SK-N-SH (cell line): Measurements from ENCODE around the gene TOMT. TPM values are rescaled to one million over a fixed set of nuclear protein-coding genes. Genes with fewer than 3 reads are reported as not detected.

Experiments used
- CTCF ChIA-PET: fragments of 300-600, 350-600 bp; formaldehyde crosslinking; extraction: SDS; loops from one replicate; lab custom pipeline; 2021; lab: Yijun Ruan, JAX
- POLR2A ChIA-PET: fragments of 350-600 bp; sonication (Branson Sonifier 250); formaldehyde crosslinking; extraction: SDS; loops from one replicate; lab custom pipeline; 2020; ENCODE audit warnings: antibody characterized with exemption, inconsistent platforms; lab: Yijun Ruan, JAX
- DNase-seq: peaks from one replicate; pipeline ENCODE4 v3.0.0; 2012
- H2AFZ ChIP-seq: fragments of 200-600 bp; sonication (generic); 2 replicates; pipeline ENCODE4 v1.8.1; 2016; ENCODE audit warnings: antibody characterized with exemption, mild to moderate bottlenecking, low read depth
- H3F3A ChIP-seq: fragments of 200-600 bp; sonication (generic); replicated peaks from 2 replicates; pipeline ENCODE3; 2016; ENCODE audit warnings: antibody characterized with exemption, mild to moderate bottlenecking; ENCODE audit not compliant: insufficient read depth
- H3K27ac ChIP-seq, 2 experiments: fragments of 200-500 bp in 1 of 2; fragments of 200-600 bp in 1 of 2; sonication (Bioruptor generic) in 1 of 2; sonication (generic), shearing (Covaris generic) in 1 of 2; 2 replicates each; pipeline versions ENCODE4 v1.5.1 to v1.6.1; 2014 to 2016; ENCODE audit warnings: low read depth in 2 of 2, inconsistent platforms in 1 of 2, low read length in 1 of 2, mild to moderate bottlenecking in 1 of 2, mixed read lengths in 1 of 2
- H3K27me3 ChIP-seq: fragments of 200-600 bp; sonication (generic), shearing (Covaris generic); 2 replicates; pipeline ENCODE4 v1.6.1; 2016; ENCODE audit warnings: mixed run types; ENCODE audit not compliant: insufficient read depth
- H3K36me3 ChIP-seq, 2 experiments: fragments of 200-500 bp in 1 of 2; fragments of 200-600 bp in 1 of 2; sonication (Bioruptor generic) in 1 of 2; sonication (generic) in 1 of 2; replicated peaks in 1 of 2; 2 replicates each; pipeline versions ENCODE3 to v1.5.1; 2014 to 2016; ENCODE audit warnings: low read length in 1 of 2, mild to moderate bottlenecking in 1 of 2; ENCODE audit not compliant: insufficient read depth in 2 of 2, control insufficient read depth in 1 of 2
- H3K4me1 ChIP-seq, 2 experiments: fragments of 200-500 bp in 1 of 2; fragments of 200-600 bp in 1 of 2; sonication (Bioruptor generic) in 1 of 2; sonication (generic), shearing (Covaris generic) in 1 of 2; 2 replicates each; pipeline versions ENCODE4 v1.5.1 to v1.6.1; 2014 to 2016; ENCODE audit warnings: low read depth in 1 of 2, low read length in 1 of 2, mixed run types in 1 of 2; ENCODE audit not compliant: insufficient read depth in 2 of 2, control insufficient read depth in 1 of 2
- H3K4me2 ChIP-seq: fragments of 200-600 bp; sonication (generic), shearing (Covaris generic); 2 replicates; pipeline ENCODE4 v1.6.1; 2017; ENCODE audit warnings: mixed run types
- H3K4me3 ChIP-seq, 2 experiments: fragments of 200-500 bp in 1 of 2; fragments of 200-600 bp in 1 of 2; sonication (Bioruptor generic) in 1 of 2; sonication (generic), shearing (Covaris generic) in 1 of 2; 2 replicates each; pipeline versions ENCODE4 v1.5.1 to v1.8.1; 2014 to 2016; ENCODE audit warnings: low read depth in 2 of 2, inconsistent platforms in 1 of 2, low read length in 1 of 2, mild to moderate bottlenecking in 1 of 2, mixed read lengths in 1 of 2, moderate library complexity in 1 of 2
- H3K79me2 ChIP-seq: fragments of 200-600 bp; sonication (generic); 2 replicates; pipeline ENCODE4 v1.8.1; 2017; ENCODE audit warnings: mild to moderate bottlenecking; ENCODE audit not compliant: insufficient read depth
- H3K9ac ChIP-seq: fragments of 200-600 bp; sonication (generic); 2 replicates; pipeline ENCODE4 v1.6.1; 2017; ENCODE audit warnings: mixed run types
- H3K9me2 ChIP-seq: fragments of 200-600 bp; sonication (generic); 2 replicates; pipeline ENCODE4 v1.6.1; 2017; ENCODE audit warnings: mixed run types
- H3K9me3 ChIP-seq: fragments of 200-600 bp; sonication (generic); 2 replicates; pipeline ENCODE4 v1.6.1; 2017; ENCODE audit warnings: mixed run types, mild to moderate bottlenecking, moderate library complexity
- H4K20me1 ChIP-seq: fragments of 200-600 bp; sonication (generic); 2 replicates; pipeline ENCODE4 v1.6.1; 2017; ENCODE audit warnings: mild to moderate bottlenecking, mixed run types; ENCODE audit not compliant: insufficient read depth
- FOXJ3 ChIP-seq: sonication (generic); formaldehyde crosslinking; IDR thresholded peaks from 2 replicates; pipeline ENCODE4 v1.5.1; 2020; ENCODE audit warnings: mild to moderate bottlenecking, missing genetic modification reagents
- FOXM1 ChIP-seq: IDR thresholded peaks from 2 replicates; pipeline ENCODE4 v1.4.0; 2012; ENCODE audit warnings: low read depth, mild to moderate bottlenecking
- GATA2 ChIP-seq: sonication (generic); formaldehyde crosslinking; IDR thresholded peaks from 2 replicates; pipeline ENCODE4 v1.5.0; 2020; ENCODE audit warnings: mild to moderate bottlenecking, missing genetic modification reagents
- IRF3 ChIP-seq: fragments of 150-350 bp; IDR thresholded peaks from 2 replicates; pipeline ENCODE4 v1.6.1; 2016; ENCODE audit warnings: mild to moderate bottlenecking, low read depth, low read length
- JUND ChIP-seq: IDR thresholded peaks from 2 replicates; pipeline ENCODE4 v1.4.0; 2012
- NFIC ChIP-seq: IDR thresholded peaks from 2 replicates; pipeline ENCODE4 v1.4.0; 2012; ENCODE audit warnings: borderline replicate concordance
- TAF1 ChIP-seq: IDR thresholded peaks from 2 replicates; pipeline ENCODE4 v1.6.1; 2012; ENCODE audit warnings: low read depth, mild to moderate bottlenecking, low read length, moderate library complexity, borderline replicate concordance
- TEAD4 ChIP-seq: IDR thresholded peaks from 2 replicates; pipeline ENCODE4 v1.4.0; 2012; ENCODE audit warnings: mild to moderate bottlenecking, borderline replicate concordance; ENCODE audit not compliant: insufficient read depth
- USF1 ChIP-seq: IDR thresholded peaks from 2 replicates; pipeline ENCODE4 v1.4.0; 2012; ENCODE audit warnings: low read depth, borderline replicate concordance
- WGBS: methylation state at CpG from one replicate; pipeline ENCODE4 v1.1.6; 2017; ENCODE audit warnings: low lambda C conversion rate; 5-methylcytosine and 5-hydroxymethylcytosine counted together
- polyA plus RNA-seq, 3 experiments: library from polyadenylated mRNA; depleted of rRNA; stranded (reverse); fragments of >200 nt; gene quantifications; 2 replicates each; pipeline ENCODE4 v1.2.3, GENCODE V29; 2012
- TF ChIP-seq, protein P1 (sequence below): IDR thresholded peaks from 2 replicates; pipeline ENCODE4 v1.6.1; 2012; ENCODE audit warnings: mild to moderate bottlenecking, low read depth, low read length, moderate library complexity
- TF ChIP-seq, protein P2 (sequence below): IDR thresholded peaks from 2 replicates; pipeline ENCODE4 v1.4.0; 2012; ENCODE audit warnings: low read depth

TOMT gene
- polyA plus RNA-seq, 1 of the 3 experiments (the other 2 are of a cell fraction) = not detected

GRCh38 chr11:72058416-72059034 is 47.2 kb upstream of the TOMT start (continued):
- TF ChIP-seq IRF3 = no peak

DNA sequence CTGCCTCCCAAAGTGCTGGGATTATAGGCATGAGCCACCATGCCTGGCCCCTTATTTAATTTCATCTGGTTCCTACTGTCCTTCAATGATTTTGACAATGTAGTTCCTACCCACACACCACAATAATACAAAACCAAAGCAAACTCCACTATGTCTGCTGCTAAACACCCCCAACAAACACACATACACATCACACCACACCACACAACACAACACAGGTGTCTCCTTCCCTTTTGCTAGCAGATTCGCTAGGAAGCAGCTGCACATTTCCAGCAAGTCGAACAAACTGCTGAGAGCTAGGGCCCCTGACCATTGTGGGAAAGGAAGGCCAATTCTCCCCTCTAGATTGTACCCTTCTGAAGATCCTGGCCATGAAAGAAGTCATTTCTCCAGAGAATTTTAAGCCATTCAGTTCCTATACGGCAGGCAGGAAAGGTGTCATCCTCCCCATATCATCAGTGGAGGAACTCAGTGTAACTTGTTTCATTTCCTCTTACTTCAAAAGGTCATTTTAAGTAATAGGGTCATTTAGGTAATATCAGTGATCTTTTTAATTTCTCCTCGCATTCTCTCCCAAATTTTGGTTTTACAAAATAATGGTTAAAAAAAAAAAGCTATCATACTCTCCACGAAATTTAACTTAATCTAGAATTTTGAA is 43.9 kb upstream of the TOMT start:
- 97% methylated on average over 5 of the region's 5 CpGs for WGBS
- Histone ChIP-seq H3K79me2 (peaks cover 91% of the 10 kb centered on the region), H2AFZ (no peak overlapping the region), H3F3A (peaks cover 5% of the 10 kb centered on the region), H3K4me3 (no peak overlapping the region), H3K27ac (no peak overlapping the region), H3K27me3 (no peaks in the 10 kb centered on the region), H4K20me1 (no peaks in the 10 kb centered on the region), H3K4me2 (no peak overlapping the region), H3K36me3 (peaks cover 0 to 10% of the 10 kb centered on the region in 2 experiments), H3K9ac (no peak overlapping the region), H3K9me3 (no peaks in the 10 kb centered on the region), H3K9me2 (no peaks in the 10 kb centered on the region), H3K4me1 (peaks cover under 1% of the 10 kb centered on the region in 2 experiments; a peak in 2 of 4 replicates)
- DNase-seq = no peak
- CTCF ChIA-PET = interaction anchor here (0.8 to 1.3 kb wide), 4 partner anchors 13 to 83 kb away, joined by 3 to 5 read pairs (median 4); no protein-coding TSS in a partner anchor
- POLR2A ChIA-PET = interaction anchor here (0.9 kb wide), 1 partner anchor 11 kb away, joined by 4 read pairs; no protein-coding TSS in a partner anchor
- no peak for TF ChIP-seq TEAD4
- TF ChIP-seq, protein P1, sequence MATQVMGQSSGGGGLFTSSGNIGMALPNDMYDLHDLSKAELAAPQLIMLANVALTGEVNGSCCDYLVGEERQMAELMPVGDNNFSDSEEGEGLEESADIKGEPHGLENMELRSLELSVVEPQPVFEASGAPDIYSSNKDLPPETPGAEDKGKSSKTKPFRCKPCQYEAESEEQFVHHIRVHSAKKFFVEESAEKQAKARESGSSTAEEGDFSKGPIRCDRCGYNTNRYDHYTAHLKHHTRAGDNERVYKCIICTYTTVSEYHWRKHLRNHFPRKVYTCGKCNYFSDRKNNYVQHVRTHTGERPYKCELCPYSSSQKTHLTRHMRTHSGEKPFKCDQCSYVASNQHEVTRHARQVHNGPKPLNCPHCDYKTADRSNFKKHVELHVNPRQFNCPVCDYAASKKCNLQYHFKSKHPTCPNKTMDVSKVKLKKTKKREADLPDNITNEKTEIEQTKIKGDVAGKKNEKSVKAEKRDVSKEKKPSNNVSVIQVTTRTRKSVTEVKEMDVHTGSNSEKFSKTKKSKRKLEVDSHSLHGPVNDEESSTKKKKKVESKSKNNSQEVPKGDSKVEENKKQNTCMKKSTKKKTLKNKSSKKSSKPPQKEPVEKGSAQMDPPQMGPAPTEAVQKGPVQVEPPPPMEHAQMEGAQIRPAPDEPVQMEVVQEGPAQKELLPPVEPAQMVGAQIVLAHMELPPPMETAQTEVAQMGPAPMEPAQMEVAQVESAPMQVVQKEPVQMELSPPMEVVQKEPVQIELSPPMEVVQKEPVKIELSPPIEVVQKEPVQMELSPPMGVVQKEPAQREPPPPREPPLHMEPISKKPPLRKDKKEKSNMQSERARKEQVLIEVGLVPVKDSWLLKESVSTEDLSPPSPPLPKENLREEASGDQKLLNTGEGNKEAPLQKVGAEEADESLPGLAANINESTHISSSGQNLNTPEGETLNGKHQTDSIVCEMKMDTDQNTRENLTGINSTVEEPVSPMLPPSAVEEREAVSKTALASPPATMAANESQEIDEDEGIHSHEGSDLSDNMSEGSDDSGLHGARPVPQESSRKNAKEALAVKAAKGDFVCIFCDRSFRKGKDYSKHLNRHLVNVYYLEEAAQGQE = no peak
- no peak for TF ChIP-seq JUND
- TF ChIP-seq TAF1 = no peak
- TF ChIP-seq USF1 = no peak
- no peak for TF ChIP-seq NFIC
- TF ChIP-seq, protein P2, sequence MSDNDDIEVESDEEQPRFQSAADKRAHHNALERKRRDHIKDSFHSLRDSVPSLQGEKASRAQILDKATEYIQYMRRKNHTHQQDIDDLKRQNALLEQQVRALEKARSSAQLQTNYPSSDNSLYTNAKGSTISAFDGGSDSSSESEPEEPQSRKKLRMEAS = no peak
- TF ChIP-seq FOXJ3 (CRISPR knock-in tag) = no peak
- TF ChIP-seq GATA2 = no peak
- TF ChIP-seq FOXM1 = no peak
